HuH-7.5 (cell line): ENCODE results near the gene WDR89.
A peak's percentile ranks its signal among the peaks of the same experiment; 100 is the strongest.
"Not testable (repeated sequence)": the region's sequence is repeated elsewhere in the genome, so short reads cannot be mapped to it uniquely, and the experiment has no call there.

ENCODE experiments used
- DNase-seq: peaks from one replicate; pipeline ENCODE4 v3.0.0; 2011; ENCODE audit warnings: low spot score

The WDR89 gene

GRCh38 chr14:63652406-63652805 is 10.7 kb upstream of the WDR89 start:
- no peak for DNase-seq

- DNase-seq, result no peak
These were observed 8.7 kb upstream of the WDR89 start for GRCh38 chr14:63650256-63650952.

DNA sequence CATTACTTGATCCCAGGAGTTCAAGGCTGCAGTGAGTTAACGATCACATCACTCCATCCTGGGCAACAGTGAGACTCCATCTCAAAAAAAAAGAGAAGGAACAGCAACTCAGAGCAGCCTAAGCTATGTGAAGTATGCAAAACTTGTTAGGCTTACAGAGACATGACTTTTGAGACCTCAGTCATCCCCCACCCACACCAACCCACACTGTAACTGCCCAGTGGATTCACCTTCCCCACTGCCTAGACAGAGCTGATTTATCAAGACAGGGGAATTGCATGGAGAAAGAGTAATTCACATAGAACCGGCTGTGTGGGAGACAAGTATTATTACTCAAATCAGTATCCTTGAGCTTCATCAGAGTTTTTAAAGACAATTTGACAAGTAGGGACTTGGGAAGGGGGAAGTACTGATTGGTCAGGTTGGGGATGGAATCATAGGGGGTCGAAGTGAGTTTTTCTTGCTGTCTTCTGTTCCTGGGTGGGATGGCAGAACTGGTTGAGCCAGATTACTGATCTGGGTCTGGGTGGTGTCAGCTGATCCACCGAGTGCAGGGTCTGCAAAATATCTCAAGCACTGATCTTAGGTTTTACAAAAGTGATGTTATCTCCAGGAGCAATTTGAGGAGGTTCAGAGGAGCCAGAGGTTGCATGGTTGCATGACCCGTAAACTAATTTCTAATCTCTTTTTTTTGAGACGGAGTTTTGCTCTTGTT is 6.2 kb upstream of the WDR89 start:
- no peak for DNase-seq

DNA sequence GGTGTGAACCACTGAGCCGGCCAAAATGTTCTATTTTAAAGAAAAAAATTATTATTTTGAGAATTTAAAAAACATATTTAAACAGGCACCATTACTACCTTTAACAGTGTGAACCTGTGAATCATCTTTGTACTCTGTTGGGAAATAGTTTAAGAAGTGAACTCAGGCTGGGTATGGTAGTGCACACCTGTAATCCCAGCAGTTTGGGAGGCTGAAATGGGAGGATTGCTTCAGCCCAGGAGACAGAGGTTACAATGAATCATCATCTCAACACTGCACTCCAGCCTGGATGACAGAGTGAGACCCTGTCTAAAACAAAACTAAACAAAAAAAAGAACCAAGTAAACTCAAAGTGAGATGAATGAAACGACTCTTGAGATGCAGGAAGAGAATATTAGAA is 3.1 kb upstream of the WDR89 start:
- no peak for DNase-seq

DNA sequence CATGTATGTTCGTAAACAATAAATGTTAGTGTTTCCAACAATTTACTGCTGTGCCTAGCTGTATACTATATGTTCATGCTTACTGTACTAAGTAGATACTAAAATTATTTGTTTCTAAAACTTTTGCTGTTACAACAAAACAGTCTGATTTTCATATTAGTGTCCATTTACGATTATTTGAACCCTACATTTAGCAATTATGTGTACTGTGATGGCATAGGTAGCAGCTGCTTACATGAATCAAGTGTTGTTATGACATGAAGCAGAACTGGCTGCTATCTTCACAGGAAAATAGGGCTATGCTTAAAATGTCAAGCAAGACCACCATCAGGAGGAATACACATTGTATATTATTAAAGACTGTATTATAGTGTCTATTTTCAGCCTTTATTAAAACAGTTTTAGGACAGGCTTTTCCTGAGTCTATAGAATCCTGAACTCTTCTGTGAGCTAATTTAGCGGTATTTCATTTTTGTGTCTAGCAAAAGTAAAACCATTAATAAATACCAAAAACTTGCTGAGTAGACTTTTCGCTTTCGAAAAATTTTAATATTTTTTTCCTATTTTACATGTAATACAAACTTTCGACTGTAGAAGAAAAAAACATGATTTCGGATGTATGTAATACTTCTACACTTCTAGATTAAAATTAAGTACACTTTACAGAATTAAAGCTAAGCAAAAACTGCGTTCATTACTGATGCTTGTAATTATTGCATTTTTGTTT is 1.1 kb upstream of the WDR89 start:
- no peak for DNase-seq

- peak; percentile 61 for DNase-seq
These were observed 549 bp upstream of the WDR89 start for GRCh38 chr14:63642229-63642611.

DNA sequence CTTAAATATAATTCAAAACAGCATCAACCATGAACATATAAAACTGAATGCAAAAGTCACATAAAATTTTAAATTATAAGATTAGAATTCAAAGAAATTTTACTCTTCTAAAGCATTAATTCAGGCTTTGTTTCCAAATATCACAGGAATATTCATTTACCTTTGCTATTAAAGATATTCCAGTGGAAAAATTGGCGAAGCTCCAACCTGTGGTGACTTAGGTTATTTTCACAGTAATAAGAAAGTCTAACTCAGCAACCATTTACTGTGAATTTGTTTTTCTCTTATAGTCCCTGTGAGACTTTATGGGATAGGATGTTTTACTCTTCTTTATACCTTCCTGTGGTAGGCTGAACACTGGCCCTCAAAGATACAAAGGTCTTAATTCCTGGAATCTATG is 3.2 kb downstream of the WDR89 start:
- no peak for DNase-seq

DNA sequence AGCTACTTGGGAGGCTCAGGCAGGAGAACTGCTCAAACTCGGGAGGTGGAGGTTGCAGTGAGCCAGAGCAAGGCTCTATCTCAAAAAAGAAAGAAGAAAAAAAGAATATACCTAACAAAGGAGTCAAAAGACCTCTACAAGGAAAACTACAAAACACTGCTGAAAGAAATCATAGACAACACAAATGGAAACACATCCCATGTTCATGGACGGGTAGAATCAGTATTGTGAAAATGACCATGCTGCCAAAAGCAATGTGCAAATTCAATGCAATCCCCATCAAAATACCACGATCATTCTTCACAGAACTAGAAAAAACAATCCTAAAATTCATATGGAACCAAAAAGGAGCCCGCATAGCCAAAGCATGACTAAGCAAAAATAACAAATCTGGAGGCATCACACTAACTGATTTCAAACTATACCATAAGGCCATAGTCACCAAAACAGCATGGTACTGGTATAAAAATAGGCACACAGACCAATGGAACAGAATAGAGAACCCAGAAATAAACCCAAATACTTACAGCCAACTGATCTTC is 5.5 kb downstream of the WDR89 start:
- not testable (repeated sequence) for DNase-seq

DNA sequence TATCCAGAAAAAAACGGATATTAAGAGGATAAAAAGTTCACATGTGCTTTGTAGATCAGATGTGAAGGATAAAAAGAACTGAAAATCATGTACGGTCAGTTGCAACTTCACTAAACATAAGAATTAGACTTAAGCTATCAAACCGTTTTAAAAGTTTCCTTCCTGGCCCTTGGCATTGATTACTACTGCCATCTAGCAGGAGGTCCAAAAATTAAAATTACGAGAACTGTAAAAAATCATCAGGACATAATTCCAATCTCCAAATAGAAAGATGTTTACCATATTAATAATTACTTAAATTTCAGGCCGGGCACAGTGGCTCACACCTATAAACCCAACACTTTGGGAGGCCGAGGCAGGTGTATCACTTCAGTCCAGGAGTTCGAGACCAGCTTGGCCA is 7.9 kb downstream of the WDR89 start:
- no peak for DNase-seq

DNA sequence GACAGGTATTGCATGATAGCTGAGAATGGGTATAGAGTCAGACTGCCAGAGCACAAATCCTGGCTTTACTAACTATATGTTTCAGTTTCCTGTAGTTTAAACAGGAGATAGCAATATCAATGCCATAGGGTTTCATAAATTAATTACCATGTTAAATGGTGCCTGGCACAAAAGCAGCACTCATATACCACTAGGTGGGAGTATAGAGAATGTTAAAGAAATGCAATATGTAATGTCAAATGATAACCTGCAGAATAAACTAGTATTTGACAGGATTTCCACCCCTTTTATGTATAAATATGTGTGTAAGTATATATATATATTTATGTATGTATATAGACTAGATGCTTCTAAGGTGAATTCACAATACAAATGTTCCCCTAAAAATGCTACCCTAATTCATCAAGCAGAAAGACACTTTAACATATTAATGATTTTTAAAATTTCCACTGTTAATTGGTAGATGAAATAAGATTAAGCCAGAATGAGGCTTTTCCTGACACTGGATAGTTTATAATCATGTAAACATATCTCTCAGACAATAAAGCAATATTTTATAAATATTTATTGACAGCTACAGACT is 8.6 kb downstream of the WDR89 start:
- DNase-seq, result no peak

GRCh38 chr14:63624701-63625100 is 17.0 kb downstream of the WDR89 start:
- no peak for DNase-seq

GRCh38 chr14:63624203-63624602 is 17.5 kb downstream of the WDR89 start:
- DNase-seq, result no peak

DNA sequence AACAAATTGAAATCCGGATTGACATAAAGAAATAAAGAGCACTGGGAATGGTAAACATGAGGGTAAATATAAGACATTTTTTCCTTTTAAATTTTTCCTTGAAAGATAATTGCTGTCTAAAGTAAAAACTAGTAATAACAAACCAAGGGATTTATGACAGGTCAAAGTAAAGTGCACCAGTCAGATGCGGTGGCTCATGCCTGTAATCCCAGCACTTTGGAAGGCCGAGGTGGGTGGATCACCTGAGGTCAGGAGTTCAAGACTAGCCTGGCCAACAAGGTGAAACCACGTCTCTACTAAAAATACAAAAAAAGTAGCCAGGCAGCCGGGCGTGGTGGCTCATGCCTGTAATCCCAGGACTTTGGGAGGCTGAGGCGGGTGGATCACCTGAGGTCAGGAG is 19.7 kb downstream of the WDR89 start:
- DNase-seq, result not testable (repeated sequence)

DNA sequence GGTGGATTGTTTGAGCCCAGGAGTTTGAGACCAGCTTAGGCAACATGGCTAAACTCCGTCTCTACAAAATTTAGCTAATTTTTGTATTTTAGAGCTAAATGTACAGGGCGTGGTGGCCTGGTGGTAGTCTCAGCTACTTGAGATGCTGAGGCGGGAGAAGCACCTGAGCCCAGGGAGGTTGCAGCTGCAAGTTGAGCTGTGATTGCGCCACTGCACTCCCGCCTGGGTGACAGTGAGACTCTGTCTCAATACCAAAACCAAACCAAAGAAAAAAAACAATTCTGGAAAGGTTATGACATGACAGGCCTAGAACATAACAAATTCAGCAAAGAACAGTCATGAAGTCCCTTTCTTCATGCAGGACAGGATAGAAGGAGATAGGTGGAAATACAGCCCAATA is 25.7 kb downstream of the WDR89 start:
- DNase-seq, result no peak

DNA sequence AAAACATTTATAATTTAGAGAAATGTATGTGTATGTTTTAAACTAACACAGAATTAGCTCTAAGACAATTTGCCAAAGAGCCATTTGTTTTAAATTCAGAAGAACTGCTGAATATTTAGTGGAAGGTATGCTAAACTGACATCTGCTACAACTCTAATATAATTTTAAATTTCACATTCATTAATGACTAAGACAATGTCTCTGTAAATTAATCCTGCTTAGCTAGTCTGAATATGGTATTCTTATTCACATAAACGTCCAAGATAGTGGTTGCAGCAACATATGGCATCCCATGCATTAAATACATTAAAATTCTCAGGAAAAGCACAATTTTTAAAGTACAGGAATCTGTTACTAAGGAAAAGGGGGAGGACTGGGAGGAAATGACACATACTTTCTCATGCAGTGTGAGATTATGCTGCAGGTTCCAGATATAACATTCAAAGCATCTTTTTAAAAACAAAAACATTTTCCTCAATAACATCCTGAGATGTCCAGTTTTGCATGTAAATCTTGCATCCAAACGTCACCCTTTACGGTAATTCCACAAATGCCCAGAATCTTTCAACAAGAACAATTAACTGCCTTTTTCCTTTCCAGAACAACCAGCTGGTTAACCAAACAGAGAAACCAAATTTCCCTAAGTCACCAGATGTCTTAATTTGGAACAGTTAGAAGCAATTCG is 26.9 kb downstream of the WDR89 start:
- DNase-seq, result no peak

- DNase-seq, result no peak
These were observed 30.6 kb downstream of the WDR89 start for GRCh38 chr14:63611078-63611477.

DNA sequence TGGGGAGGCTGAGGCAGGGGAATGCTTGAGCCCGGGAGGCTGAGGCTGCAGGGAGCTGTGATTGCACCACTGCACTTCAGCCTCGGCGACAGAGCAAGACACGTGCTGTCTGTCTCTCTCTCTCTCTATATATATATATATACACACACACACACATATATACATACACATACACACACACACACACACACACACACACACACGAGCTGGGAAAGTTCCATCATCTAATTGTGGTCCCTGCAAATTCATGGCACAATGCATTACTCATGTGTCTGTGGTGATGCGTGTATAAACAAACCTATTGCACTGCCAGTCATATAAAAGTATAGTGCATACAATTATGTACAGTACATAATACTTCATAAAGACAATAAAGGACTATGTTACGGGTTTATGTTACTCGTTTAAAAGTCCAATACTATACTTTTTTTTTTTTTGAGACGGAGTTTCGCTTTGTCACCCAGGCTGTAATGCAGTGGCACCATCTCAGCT is 36.6 kb downstream of the WDR89 start:
- DNase-seq, result no peak

GRCh38 chr14:63604626-63605025 is 37.0 kb downstream of the WDR89 start:
- no peak for DNase-seq

DNA sequence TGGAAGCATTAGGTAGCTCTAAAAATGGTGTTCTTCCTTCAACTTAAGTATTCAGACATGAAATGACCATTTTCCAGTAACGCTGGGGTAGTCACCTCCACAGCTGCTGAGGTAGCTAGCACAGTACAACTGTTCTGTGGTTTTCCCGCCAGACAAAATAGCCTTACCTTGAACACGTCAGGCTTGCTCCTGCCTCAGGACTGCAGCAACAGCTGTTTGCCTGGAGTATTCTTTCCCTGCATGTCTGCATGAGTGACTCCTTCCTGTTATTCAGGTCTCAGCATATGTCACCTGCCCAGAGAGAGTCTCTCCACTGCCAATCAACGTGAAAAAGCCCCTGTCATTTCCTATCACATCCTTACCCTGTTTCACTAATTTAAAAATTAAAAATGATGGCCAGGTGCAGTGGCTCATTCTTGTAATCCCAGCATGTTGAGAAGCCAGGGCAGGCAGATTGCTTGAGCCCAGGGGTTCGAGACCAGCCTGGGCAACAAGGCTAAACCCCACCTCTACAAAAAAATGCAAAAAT is 37.9 kb downstream of the WDR89 start:
- DNase-seq, result no peak

DNA sequence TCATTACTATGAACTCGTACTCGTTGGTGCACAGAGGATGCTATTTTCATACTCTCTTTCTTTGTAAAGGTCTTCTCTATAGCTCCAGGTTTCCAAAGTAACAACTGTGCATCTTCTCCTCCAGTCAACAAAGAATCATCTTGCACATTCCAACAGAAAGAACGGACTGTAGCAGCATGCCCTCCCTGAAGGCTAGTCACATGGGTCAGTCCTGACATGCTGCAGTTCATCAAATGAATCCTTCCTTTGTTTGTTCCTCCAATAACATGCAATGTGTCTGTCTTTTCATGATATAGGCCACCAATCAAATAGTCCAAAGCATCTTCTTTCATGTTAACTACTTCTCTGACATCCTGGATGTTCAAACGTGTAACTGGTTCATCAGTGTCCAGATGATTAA is 42.9 kb downstream of the WDR89 start:
- no peak for DNase-seq

GRCh38 chr14:63596998-63597658 is 44.5 kb downstream of the WDR89 start:
- no peak for DNase-seq
